GM06990 (cell line): ENCODE data around the gene SLX9.

Experiments
- DNase-seq: peaks from one replicate; pipeline ENCODE4 v3.0.0-alpha.2; 2011; ENCODE audit not compliant: insufficient read length; ENCODE audit errors: extremely low read depth
- H3K27me3 ChIP-seq: replicated peaks from 2 replicates; pipeline ENCODE4 v1.6.0; 2011; ENCODE audit warnings: low read length; ENCODE audit not compliant: control insufficient read depth, insufficient read depth
- H3K36me3 ChIP-seq: 2 replicates; pipeline ENCODE4 v1.5.1; 2011; ENCODE audit warnings: low read length; ENCODE audit not compliant: control insufficient read depth, insufficient read depth
- H3K4me3 ChIP-seq: replicated peaks from 2 replicates; pipeline ENCODE4 v1.5.1; 2011; ENCODE audit warnings: low read depth, mild to moderate bottlenecking, control low read depth, low read length
- TF ChIP-seq, protein P1 (sequence below): IDR thresholded peaks from 2 replicates; pipeline ENCODE4 v1.5.1; 2011; ENCODE audit warnings: low read length, control low read depth, mild to moderate bottlenecking, inconsistent platforms; ENCODE audit not compliant: insufficient read depth, poor library complexity, severe bottlenecking

SLX9 gene

DNA sequence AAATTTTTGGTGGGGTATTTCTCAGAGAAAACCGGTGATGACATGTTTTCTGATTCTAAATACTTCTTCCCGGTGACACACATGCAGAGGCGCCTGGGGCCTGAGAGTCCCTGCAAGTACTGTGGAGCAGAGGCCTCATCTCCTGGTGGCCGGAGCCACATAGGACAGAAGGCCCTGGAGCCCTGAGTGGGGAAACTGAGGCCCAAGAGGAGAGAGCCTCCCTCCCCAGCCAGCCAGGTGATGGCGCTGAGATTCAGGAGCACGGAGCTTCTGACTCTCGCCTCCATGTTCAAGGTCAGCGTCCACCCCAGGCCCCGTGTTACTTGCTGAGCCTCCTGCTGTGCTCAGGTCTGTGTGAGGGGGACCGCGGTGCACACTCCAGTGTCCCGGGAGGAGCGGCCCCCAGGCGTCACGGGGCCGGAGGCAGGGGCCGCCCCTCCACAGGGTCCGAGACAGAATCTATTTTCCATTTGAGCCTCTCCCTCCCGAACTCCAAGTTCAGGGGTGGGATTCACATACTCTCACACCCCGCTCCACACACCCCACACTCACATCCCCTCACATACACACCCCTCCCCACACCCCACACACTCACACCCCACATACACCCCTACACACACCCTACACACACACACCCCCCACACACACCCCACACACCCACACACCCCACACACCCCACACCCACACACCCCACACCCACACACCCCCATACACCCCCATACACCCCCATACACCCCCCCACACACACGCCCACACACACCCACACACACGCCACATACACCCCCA lies 43.8 kb downstream of the SLX9 start:
- Histone ChIP-seq H3K27me3 (no peaks in the 10 kb centered on the region; the same call in 1 of the 2 replicates), H3K4me3 (no peak overlapping the region), H3K36me3 (no peaks in the 10 kb centered on the region)
- no peak for DNase-seq
- TF ChIP-seq, protein P1, sequence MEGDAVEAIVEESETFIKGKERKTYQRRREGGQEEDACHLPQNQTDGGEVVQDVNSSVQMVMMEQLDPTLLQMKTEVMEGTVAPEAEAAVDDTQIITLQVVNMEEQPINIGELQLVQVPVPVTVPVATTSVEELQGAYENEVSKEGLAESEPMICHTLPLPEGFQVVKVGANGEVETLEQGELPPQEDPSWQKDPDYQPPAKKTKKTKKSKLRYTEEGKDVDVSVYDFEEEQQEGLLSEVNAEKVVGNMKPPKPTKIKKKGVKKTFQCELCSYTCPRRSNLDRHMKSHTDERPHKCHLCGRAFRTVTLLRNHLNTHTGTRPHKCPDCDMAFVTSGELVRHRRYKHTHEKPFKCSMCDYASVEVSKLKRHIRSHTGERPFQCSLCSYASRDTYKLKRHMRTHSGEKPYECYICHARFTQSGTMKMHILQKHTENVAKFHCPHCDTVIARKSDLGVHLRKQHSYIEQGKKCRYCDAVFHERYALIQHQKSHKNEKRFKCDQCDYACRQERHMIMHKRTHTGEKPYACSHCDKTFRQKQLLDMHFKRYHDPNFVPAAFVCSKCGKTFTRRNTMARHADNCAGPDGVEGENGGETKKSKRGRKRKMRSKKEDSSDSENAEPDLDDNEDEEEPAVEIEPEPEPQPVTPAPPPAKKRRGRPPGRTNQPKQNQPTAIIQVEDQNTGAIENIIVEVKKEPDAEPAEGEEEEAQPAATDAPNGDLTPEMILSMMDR, result no peak

DNA sequence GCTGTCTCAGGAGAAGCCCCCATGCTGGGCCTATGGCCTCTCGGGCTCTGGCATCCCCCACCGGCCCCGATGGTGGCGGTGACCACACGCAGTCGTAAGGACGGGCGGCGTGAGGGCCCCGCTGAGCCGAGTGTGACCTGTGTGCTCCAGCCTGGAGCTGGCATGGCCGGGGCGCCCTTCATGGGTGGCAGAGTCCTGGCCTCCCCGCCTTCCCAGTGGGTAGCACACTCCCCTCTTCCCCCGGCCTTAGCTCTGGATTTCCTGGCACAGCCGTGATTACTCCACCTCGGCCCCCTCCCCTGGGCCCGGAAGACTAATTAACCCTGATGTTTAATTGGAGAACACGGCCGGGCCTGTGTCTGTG lies 44.6 kb downstream of the SLX9 start:
- Histone ChIP-seq H3K27me3 (no peaks in the 10 kb centered on the region; the same call in 1 of the 2 replicates), H3K36me3 (no peaks in the 10 kb centered on the region), H3K4me3 (no peak overlapping the region)
- TF ChIP-seq, protein P1, result no peak
- DNase-seq, result no peak

DNA sequence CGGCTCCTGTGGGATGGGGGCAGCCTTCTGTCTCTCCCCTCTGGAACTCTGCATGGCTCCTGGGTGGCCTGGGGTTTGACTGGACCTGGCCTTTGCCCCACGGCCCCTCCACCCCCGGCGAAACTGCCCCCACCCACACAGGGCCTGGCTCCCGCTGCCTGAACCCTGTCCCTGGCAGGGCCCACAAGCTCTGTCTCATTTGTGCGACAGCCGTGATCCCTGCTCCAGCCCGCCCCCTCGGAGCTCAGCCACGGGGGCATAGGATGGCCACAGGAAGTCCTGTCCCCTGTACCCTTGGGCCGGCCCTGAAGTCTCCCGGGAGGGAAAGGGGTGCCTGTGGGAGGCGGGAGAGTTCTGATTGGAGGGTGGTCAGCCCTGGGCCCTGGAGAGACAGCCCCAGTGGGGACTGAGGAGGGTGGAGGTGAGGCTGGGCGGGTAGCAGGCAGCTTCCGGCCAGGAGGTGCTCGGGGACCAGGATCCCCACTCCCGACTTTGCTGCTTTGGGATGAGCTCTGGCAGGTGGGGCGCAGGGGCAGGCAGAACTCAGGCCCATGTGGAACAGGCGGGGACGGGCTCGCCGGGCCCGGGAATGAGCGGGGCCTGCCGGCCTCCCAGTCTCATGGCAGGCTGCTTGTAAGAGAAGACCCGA lies 45.1 kb downstream of the SLX9 start:
- Histone ChIP-seq H3K36me3 (no peaks in the 10 kb centered on the region), H3K27me3 (no peaks in the 10 kb centered on the region; the same call in 1 of the 2 replicates), H3K4me3 (no peak overlapping the region)
- TF ChIP-seq, protein P1, result no peak
- DNase-seq, result no peak

DNA sequence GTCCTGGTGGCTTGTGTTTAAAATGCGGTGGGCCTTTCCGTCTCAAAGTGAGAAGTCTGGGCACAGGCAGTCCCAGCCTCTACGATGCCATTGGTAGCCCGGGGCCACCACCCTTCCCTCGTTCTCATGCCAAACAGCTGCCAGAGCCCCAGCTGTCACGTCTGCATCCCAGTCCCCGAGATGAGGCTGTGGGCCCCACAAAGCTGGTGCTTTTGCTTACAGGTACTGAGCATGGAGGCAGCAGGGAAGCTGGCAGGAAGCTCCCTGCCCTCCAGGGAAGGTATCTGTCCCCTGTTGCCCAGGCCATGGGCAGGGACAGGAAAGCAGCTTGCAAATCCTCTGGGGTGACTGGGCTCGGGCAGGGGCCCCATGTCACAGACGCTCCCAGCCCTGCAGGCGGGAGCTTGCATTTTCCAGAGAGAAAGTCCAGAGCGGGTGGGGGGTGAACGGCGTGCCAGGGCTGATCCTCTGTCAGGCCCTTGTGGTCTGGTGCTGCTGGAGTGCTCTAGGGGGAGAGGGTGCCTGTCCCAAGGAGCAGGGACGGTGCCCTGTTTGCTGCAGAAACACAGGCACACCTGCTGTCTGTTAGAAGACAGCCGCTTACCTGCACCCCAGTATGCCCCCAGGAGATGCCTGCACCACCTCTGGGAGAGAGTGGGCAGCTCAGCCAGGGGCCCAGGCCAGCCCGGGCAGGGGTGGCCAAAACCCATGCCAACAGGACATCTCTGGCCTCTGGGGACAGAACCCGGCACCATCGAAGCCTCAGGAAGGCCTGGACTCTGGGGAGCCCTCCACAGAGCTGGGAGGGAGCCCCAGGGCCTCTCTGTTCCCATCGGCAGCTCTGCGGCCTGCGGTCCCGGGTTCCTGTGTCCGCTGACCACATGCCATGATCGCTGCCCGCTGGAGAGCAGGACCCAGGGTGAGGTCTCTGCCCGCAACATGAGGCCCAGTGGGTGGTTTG lies 45.9 kb downstream of the SLX9 start:
- Histone ChIP-seq H3K27me3 (no peaks in the 10 kb centered on the region; the same call in 1 of the 2 replicates), H3K36me3 (no peaks in the 10 kb centered on the region), H3K4me3 (no peak overlapping the region)
- TF ChIP-seq, protein P1, result no peak
- no peak for DNase-seq

DNA sequence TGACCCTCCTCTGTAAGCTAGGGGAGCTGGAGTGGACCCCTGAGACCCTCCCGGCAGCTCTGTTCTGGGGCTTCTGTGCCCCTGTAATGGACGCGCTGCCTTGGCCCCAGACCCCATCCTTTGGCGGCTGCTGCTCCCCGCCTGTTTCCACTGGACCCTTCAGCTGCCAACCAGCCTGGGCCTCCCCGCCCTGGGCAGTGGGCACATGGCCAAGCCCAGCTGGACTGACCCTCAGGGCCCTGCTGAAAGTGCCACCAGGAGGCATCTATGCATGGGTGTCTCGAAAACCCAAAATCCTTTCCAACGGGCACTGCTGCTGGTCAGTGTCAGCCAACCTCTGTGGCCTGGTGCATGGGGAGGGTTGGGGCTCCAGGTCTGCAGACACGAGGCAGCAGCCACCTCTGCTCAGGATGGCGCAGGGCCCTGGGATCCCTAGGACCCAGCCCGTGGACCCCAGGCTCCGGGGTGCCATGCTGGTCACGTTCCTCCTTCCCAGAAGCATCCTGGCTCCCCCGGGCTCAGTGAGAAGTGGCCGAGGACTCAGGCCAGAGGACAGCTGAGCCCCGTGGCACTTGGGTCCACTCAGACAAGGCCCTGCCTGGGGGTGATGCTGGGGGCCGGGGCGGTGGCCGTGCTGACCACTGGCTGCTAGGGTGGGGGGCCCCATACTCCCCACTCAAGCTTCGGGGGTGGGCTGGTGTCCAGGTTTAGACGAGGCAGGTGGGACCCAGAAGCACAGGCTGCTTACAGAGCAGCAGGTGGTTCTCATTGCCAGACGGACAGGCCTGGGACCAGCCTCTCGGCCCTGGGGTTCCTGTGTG lies 46.9 kb downstream of the SLX9 start:
- H3K36me3 ChIP-seq, result no peaks in the 10 kb centered on the region
- no peaks in the 10 kb centered on the region; the same call in 1 of the 2 replicates for H3K27me3 ChIP-seq
- DNase-seq, result no peak
- H3K4me3 ChIP-seq, result no peak overlapping the region
- TF ChIP-seq, protein P1, result no peak
